ENCODE data around the gene LRCH2.

GRCh38 chrX:115177932-115178331, 56.0 kb downstream of the LRCH2 start:
- no peak for TF ChIP-seq ELK1 (IDR thresholded peaks at IDR 0.05; ENCODE audit: borderline replicate concordance, low read depth, low read length)
- no peak for TF ChIP-seq CTCF (conservative IDR thresholded peaks at IDR 0.05; ENCODE audit: low read depth, low read length)
- TF ChIP-seq SMC3 (IDR thresholded peaks at IDR 0.05; ENCODE audit: low read depth, low read length), result no peak
- no peak for TF ChIP-seq CEBPB (IDR thresholded peaks at IDR 0.05; ENCODE audit: low read depth, low read length)
- no peak for TF ChIP-seq POLR2A (IDR thresholded peaks at IDR 0.05; ENCODE audit: low read depth, low read length)
